GM11168 (cell line): ENCODE results near the gene C12orf76.
"Not testable (repeated sequence)": the region's sequence is repeated elsewhere in the genome, so short reads cannot be mapped to it uniquely, and the experiment has no call there.

Experiments
- in situ Hi-C: fragments of 300-500 bp; cut with MboI; formaldehyde crosslinking; loops from one replicate; pipeline ENCODE4 v1.12.0; 2022; ENCODE audit warnings: low sequenced_read_pairs; ENCODE audit not compliant: unreplicated experiment

Gene C12orf76

DNA sequence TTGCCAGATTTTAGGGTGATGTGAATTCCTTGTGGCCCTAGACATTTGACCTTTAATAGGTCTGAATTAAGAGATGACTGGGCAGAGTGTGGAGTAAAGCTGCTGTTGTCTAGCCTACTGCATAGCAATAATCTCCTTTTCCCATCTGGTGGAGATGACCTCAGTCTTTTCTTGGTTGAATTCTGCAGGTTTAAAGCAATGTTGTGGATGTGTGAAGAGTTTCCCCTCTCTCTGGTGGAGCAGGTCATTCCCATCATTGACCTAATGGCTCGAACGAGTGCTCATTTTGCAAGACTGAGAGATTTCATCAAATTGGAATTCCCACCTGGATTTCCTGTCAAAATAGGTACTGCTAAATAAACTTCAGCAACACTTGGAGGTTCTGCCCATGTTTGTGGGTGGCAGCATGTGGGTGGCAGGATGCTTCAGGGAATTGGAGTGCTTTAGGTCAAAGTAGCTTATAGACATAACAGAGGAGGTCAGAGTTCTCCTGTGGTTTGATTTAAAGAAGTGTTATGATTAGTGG is 19.0 kb downstream of the C12orf76 start:
- in situ Hi-C loops = no loop called here

DNA sequence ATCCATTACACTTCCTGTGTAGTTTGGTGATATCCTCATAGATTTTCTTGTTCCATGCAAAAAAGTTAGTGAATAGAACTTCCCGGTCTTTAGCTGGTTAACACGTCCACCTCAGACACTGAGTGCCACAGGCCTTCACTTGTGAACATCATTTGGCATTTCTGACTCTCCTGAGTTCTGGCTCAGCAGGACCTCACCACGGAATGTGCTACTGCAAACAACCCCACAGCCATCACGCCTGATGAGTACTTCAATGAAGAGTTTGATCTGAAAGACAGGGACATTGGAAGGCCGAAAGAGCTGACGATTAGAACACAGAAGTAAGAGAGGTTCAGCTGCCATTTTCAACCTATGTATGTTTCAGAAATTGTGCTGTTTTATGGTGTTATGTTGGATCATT is 20.0 kb downstream of the C12orf76 start:
- in situ Hi-C loops = no loop called here

DNA sequence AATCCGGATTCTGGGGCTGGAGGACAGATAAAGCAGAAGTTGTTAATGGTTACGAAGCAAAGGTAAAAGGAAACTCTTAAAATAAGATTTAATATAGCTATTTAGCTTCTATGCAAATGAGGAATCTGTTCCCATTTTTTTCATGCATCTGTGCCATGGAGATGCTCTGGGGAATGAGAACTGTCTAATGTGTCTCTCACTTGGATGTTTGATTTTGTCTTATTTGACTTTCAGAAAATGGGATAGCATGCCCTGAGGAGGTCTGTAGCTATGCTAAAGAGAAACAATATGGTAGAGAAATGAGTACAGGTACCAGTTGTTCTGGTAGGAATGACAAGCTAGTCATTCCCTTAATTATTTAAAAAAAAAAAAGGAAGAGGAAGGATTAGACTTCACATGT is 24.3 kb downstream of the C12orf76 start:
- in situ Hi-C loops = no loop called here

DNA sequence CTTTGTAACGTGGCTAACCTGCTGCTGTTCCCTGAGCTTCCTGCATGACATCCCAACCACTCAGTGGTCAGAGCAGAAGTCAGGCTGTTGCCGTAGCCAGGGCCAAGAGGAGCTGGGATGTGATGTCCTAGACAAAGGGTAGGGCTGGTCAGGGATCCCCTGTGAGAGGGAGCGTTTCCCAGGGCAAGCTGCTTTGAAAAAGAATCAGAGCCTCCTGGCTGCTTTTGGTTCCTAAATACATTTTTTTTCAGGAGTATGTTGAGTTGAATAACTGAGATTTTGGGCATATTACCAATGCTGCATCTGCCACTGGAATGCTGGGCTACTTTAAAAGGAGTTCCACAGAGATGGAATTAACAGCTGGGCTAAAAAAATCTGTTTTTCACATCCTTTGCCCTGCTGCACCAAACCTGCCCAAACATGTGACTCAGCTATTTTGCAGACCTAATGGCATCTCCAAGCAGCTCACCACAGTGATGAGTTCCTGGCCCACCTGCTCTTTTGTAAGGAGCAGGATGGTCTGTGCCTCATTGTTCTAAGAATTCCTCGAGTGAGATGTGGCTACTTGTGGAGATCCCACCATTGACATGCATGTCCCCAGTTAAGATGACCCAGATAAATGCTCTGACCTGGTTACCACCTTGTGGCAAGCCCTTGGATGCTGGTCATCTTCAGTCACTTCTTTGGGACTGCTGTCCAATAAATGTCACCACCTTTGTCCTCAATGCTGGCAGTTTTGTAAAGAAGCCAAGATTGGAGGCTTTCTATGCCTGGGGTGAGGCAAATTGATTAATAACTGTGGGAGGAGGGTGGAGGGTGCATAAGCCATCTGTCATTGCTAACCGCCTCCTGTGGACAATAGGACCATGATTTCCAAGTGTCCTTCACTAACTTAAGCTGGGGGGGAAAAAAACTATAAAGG is 25.0 kb downstream of the C12orf76 start:
- in situ Hi-C loops = no loop called here

DNA sequence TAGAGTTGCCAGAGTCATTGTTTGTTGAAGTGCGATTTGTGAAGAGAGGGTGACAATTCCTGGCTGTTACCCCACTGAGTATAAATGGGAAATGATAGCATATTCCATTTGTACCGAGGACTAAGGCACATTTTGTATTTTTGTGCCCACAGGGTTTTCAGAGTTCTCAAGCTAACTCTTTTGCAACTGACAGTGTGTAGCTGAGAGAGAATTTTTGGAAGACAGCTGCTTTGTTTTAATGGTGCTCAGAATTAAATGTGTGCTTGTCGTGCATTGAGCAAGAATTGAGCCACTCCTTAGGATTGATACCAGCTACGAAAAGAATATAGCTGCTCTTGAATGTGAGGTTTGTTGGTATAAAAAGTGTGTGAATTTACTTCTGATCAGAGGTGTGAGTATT is 27.4 kb downstream of the C12orf76 start:
- in situ Hi-C loops = no loop called here

DNA sequence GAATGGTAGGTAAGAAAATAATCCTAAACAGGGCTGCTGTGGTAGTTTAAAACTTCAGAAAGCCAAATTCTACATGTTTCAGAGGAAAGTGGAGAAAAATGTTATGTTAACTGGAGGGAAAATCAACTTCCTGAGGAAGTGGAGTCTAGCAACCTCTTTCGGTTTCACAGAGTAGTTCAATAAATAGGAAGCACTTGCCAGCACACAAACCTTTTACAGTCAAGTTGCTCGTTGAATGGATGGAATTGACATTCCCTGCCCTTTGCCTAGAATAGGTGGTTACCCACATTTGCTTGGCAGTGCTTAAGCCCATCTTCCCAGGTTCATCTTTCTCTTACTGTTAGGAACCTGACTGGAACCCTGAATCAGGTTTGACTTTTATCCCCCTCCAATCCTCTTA is 33.2 kb downstream of the C12orf76 start:
- in situ Hi-C loops = no loop called here

DNA sequence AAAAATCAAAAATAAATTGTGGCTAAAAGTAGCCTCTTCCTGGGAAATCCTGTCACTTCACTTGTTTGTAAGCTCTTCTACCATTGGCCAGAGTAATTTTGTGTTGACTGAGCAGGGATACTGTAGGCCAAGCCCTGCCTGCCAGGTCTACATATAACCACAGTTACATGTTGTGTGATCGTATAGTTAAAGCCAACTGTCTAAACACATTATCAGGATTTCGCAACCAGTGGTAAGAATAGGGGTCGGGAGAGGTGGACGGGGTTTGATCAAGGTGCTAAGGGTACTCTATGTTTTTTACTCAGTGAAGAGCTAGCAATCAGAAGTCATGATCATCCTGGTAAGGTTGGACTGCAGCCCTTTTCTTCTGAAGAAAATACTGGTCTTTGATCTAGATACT is 35.7 kb downstream of the C12orf76 start:
- in situ Hi-C loops = no loop called here

DNA sequence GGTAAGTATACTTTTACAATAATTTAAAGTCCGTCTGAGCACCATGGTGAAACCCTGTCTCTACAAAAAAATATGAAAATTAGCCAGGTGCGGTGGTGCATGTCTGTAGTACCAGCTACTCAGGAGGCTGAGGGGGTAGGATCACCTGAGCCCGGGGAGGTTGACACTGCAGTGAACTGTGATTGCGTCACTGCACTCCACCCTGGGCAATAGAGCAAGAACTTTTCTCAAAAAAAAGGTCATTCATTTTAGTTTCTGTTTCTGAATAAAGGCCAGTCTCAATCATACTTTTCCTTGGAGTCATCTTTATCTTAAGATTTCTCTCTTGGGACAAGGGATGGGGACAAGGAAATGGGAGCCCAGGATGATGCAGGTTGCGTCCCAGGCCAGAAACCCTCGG is 36.2 kb downstream of the C12orf76 start:
- in situ Hi-C loops = no loop called here

DNA sequence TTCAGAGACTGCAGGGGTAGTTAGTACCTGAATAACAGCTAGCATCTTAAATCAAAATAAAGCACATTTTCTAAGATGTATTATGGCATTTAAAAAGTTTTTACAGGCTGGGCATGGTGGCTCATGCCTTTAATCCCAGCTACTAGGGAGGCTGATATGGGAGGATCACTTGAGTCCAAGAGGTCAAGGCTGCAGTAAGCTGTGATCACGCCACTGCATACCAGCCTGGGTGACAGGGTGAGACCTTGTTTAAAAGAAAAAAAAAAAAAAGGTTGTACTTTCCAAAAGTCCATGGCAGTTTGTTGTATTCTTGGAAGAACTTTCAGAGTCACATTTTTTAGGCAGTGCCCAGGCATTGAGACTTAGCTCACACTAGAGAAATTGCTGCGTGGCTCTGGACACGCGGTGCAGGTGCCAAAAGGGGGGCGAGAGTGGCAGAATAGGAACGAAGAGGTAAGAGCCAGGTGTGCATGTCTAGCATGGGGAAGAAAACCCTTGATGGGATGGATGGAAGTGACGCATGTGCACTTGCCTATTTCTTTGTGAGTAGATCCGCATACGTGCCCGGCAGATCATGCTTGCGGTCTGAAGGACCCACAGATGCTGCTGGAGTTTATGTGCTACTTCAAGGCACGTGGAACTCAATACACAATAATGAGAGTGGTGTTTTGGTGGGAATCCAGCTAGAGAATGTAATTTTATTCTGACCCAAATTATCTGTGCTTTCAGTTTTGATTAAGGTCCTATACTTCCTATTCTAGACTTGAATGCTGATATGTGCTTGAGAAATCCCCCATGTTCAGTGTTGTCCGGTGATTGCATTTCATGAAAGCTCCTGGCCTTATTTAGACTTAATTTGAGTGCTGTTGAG is 37.2 kb downstream of the C12orf76 start:
- in situ Hi-C loops = no loop called here

DNA sequence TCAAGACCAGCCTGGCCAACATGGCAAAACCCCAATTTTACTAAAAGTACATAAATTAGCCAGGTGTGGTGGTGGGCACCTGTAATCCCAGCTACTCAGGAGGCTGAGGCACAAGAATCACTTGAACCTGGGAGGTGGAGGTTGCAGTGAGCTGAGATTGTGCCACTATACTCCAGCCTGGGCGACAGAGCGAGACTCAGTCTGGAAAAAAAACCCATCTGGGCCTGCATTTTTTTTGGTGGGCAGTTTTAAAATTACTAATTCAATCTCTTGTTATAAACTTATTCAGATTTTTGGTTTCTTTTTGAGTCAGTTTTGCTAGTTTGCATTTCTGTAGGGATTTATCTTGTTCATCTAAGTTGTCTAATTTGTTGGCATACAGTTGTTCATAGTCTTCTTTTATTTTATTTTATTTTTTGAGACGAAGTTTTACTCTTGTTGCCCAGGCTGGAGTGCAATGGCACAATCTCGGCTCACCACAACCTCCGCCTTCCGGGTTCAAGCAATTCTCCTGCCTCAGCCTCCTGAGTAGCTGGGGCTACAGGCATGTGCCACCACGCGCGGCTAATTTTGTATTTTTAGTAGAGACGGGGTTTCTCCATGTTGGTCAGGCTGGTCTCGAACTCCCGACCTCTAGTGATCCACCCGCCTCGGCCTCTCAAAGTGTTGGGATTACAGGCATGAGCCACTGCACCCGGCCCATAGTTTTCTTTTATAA is 39.5 kb downstream of the C12orf76 start:
- in situ Hi-C loops = not testable (repeated sequence)

DNA sequence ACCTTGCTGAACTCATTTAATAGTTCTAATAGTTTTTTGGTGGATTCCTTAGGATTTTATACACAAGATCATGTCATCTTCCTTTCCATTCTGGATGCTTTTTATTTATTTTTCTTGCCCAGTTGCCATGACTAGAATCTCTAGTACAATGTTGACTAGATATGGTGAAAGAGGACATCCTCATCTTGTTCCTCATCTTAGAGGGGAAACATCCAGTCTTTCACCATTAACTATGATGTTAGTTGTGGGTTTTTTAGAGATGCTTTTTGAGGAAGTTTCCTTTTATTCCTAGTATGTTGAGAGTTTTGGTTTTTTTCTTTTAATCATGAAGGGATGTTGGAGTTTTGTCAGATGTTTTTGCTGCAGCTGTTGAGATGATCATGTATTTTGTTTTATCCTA is 40.4 kb downstream of the C12orf76 start:
- in situ Hi-C loops = no loop called here

DNA sequence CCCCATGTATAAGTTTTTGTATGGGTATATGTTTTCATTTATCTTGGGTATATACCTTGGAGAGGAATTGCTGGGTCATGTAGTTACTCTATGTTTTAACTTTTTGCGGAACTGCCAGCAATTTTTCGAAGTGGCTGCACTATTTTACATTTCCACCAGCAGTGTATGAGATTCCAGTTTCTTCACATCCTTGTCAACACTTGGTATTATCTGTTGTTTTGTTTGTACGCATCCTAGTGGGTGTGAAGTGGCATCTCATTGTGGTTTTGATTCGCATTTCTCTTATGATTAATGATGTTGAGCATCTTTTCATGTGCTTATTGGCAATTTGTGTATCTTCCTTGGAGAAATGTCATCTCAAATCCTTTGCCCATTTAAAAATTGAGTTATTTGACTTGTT is 42.2 kb downstream of the C12orf76 start:
- in situ Hi-C loops = no loop called here

DNA sequence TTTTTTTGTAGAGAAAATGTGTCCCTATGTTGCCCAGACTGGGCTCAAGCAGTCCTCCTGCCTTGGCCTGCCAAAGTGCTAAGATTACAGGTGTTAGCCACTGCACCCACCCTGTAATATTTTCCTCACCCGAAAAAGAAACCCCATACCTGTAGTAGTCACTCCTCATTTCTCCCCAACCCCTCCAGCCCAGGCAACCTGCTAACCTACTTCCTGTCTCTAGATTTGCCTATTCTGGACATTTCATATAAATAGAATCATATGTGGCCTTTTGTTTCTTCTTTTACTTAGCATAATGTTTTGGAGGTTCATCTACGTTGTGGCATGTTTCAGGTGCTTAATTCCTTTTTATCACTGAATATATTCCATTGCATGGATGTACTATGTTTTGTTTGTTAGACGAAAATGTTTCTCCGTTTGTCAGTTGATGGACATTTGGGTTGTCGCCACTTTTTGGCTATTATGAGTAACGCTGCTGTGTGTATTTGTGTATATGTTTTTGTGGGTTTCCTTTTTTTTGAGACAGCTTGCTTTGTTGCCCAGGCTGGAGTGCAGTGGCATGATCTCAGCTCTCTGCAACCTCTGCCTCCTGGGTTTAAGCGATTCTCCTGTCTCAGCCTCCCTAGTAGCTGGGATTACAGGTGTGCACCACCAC is 42.9 kb downstream of the C12orf76 start:
- in situ Hi-C loops = no loop called here

DNA sequence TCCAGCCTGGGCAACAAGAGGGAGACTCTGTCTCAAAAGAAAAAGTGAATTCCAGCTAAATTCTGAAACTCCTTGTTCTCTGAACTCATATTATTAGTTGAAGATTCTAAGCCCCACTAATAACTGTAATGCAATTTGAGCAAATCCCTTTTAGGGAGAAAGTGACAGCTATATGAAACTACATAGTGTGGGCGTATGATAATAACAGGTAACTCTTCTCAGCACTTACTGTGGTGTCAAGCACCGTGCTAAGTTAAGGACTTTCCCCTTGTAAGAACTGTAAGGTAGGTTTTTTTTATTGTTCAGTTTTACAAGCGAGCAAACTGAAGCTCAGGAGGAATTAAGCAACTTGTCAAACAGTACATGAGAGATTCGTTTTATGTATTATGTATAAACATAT is 43.7 kb downstream of the C12orf76 start:
- in situ Hi-C loops = no loop called here

DNA sequence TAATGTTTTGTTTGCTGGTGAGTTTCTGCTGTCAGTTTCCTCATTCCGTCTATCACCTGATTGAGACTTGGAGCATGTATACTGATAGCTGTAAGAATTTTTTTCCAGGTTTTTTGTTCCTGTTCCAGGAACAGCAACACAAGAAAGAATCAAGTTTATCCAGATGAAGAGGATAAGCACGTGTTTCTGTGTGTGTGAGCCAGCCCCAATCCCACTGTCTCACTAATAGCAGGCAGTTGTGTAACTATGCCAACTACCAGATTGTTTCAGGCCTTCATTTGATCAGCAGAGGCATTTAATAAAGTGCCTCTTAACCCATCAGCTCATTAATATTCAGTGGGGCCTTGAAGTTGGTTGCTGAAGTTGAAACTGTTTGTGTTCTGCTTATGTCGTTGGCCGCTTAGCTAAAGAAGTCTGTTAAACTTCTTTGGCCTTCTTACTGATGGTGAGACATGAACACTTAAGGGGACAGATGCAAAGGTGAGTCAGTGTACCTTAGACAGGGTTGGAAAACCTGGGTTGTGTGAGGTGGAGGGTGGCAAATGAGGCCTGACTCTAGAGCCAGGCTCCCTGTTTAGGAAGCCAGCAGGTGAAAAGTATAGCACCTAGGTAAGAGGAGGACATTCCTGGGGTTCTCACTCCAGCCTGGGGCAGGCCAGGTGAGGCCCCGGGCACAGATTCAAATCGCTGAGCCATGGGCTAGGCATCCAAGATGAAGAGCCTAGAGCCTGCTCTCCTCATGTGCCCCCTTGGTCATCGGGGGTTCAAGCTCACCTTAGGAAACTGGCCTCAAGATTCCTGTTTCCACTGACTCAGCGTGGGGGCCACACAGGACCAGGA is 45.4 kb downstream of the C12orf76 start:
- in situ Hi-C loops = no loop called here

DNA sequence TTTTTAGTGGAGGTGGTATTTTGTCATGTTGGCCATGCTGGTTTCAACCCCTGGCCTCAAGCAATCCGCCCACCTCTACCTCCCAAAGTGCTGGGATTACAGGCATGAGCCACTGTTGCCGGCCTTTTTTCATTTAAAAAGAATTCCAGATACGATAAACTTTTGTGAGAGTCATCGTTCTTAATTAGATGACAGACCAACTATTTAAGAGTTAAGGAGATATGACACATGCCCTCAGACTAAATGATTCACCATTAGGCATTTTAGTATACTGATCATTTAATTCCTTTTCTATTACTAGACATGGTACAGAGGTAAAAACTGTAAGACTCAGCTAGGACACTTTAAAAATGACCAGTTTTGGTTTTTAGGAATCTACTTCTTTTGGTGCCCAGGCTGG is 46.7 kb downstream of the C12orf76 start:
- in situ Hi-C loops = no loop called here

DNA sequence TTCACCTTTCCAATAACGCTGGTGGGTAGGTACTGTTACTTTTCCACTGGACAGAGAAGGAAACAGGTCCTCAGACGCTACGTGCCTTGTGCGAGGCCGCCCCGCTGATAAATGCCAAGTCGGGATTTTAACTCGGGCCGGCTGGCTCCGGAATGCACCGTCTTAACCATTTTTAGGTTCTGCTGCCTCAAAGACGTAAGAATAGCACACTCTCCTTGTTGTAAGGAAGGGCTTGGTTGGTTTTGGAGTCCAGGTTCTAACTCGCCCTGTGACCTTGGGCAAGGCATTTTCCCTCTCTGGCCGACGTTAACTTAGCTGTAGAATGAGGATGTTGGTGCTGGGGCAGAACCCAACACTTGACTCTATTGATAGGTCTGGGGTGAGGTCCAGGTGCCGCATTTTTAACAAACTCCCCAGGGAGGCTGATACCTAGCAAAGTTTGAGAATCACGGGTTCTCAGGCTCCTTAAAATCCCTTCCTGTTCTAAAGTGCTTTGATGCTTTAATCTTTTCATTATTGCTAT is 48.3 kb downstream of the C12orf76 start:
- in situ Hi-C loops = no loop called here

DNA sequence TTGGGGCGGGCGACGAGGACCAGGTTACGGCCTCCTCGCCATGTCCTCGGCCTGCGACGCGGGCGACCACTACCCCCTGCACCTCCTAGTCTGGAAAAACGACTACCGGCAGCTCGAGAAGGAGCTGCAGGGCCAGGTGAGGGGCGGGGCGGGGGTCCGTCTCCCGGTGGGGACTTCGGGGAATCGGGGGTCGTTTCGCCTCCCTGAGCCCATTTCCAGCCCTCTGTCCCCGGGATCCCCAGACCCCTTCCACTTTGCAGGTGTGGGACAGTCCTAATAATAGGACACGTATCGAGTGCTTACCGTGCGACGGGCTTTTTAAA is 48.7 kb downstream of the C12orf76 start:
- in situ Hi-C loops = no loop called here
